Erythroblast (primary cell): ENCODE data around the gene UQCRFS1.

Source experiments
- GATA1 ChIP-seq: IDR thresholded peaks from 2 replicates; pipeline ENCODE4 v1.6.1; 2011; ENCODE audit warnings: low read depth, mild to moderate bottlenecking, control low read depth, low read length, moderate library complexity
- POLR2A ChIP-seq: IDR thresholded peaks from 2 replicates; pipeline ENCODE4 v1.6.1; 2011; ENCODE audit warnings: mild to moderate bottlenecking, low read length

DNA sequence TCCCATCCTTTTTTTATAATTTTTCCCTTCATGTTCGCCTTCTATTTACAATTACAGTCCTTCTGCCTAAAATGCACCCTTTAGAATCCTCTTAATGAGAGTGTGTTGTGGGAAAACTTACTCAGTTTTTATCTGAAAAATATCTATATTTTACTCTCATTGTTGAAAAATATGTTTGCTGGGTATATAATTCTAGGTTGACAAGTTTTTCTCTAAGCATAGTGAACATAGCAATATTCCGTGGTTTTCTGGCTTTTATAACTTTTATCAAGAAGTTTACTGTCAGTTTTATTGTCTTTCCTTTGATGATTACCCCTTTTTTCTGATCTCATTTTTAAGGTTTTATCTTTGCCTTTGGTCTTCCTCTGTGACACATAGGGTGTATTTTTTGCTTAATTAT is 57.3 kb downstream of the UQCRFS1 start:
- TF ChIP-seq POLR2A (no peak), GATA1 (no peak)
